ENCODE data around the gene NSD1.

NSD1 gene

GRCh38 chr5:177290816-177291596, 157.4 kb downstream of the NSD1 start:
- H3K27me3 ChIP-seq (ENCODE audit: insufficient read depth, poor library complexity, severe bottlenecking) = no peaks in the 10 kb centered on the region
- no peak overlapping the region for H3K27ac ChIP-seq (replicated peaks)
- no peak overlapping the region for H3K4me3 ChIP-seq (replicated peaks; ENCODE audit: insufficient read depth, low read length)
- no peak for DNase-seq (ENCODE audit: low read depth in 1 of 2, low spot score in 1 of 2)
- TF ChIP-seq REST (IDR thresholded peaks at IDR 0.05; ENCODE audit: insufficient replicate concordance, low read depth) (no peak), SPI1 (IDR thresholded peaks at IDR 0.05; ENCODE audit: borderline replicate concordance, low read depth) (no peak), CTCF (IDR thresholded peaks at IDR 0.05; ENCODE audit: insufficient read depth, low read length) (no peak), POLR2AphosphoS5 (IDR thresholded peaks at IDR 0.05; ENCODE audit: low read depth) (no peak), GABPA (IDR thresholded peaks at IDR 0.05; ENCODE audit: low read depth) (no peak)

- TF ChIP-seq POLR2AphosphoS5 (IDR thresholded peaks at IDR 0.05; ENCODE audit: low read depth) (no peak), CTCF (IDR thresholded peaks at IDR 0.05; ENCODE audit: insufficient read depth, low read length) (no peak), SPI1 (IDR thresholded peaks at IDR 0.05; ENCODE audit: borderline replicate concordance, low read depth) (no peak), REST (IDR thresholded peaks at IDR 0.05; ENCODE audit: insufficient replicate concordance, low read depth) (no peak), GABPA (IDR thresholded peaks at IDR 0.05; ENCODE audit: low read depth) (no peak)
- no peak overlapping the region for H3K4me3 ChIP-seq (replicated peaks; ENCODE audit: insufficient read depth, low read length)
- H3K27me3 ChIP-seq (ENCODE audit: insufficient read depth, poor library complexity, severe bottlenecking) = no peaks in the 10 kb centered on the region
- DNase-seq (ENCODE audit: low read depth in 1 of 2, low spot score in 1 of 2) = no peak
- no peak overlapping the region for H3K27ac ChIP-seq (replicated peaks)
Measured at GRCh38 chr5:177291735-177292134, 158.2 kb downstream of the NSD1 start.

- no peak overlapping the region for H3K4me3 ChIP-seq (replicated peaks; ENCODE audit: insufficient read depth, low read length)
- no peak for DNase-seq (ENCODE audit: low read depth in 1 of 2, low spot score in 1 of 2)
- H3K27me3 ChIP-seq (ENCODE audit: insufficient read depth, poor library complexity, severe bottlenecking) = no peaks in the 10 kb centered on the region
- no peak for TF ChIP-seq SPI1 (IDR thresholded peaks at IDR 0.05; ENCODE audit: borderline replicate concordance, low read depth)
- no peak for TF ChIP-seq CTCF (IDR thresholded peaks at IDR 0.05; ENCODE audit: insufficient read depth, low read length)
- no peak for TF ChIP-seq GABPA (IDR thresholded peaks at IDR 0.05; ENCODE audit: low read depth)
- no peak for TF ChIP-seq POLR2AphosphoS5 (IDR thresholded peaks at IDR 0.05; ENCODE audit: low read depth)
- TF ChIP-seq REST (IDR thresholded peaks at IDR 0.05; ENCODE audit: insufficient replicate concordance, low read depth) = no peak
- no peak overlapping the region for H3K27ac ChIP-seq (replicated peaks)
Measured at GRCh38 chr5:177293819-177294581, 160.4 kb downstream of the NSD1 start.
